Embryonic facial prominence (tissue), 1 donor: Measurements from ENCODE around the gene HRAS.

Experiments
- DNase-seq: peaks from one replicate; pipeline ENCODE4 v3.0.0-alpha.2; 2016; ENCODE audit errors: extremely low spot score

The HRAS gene

DNA sequence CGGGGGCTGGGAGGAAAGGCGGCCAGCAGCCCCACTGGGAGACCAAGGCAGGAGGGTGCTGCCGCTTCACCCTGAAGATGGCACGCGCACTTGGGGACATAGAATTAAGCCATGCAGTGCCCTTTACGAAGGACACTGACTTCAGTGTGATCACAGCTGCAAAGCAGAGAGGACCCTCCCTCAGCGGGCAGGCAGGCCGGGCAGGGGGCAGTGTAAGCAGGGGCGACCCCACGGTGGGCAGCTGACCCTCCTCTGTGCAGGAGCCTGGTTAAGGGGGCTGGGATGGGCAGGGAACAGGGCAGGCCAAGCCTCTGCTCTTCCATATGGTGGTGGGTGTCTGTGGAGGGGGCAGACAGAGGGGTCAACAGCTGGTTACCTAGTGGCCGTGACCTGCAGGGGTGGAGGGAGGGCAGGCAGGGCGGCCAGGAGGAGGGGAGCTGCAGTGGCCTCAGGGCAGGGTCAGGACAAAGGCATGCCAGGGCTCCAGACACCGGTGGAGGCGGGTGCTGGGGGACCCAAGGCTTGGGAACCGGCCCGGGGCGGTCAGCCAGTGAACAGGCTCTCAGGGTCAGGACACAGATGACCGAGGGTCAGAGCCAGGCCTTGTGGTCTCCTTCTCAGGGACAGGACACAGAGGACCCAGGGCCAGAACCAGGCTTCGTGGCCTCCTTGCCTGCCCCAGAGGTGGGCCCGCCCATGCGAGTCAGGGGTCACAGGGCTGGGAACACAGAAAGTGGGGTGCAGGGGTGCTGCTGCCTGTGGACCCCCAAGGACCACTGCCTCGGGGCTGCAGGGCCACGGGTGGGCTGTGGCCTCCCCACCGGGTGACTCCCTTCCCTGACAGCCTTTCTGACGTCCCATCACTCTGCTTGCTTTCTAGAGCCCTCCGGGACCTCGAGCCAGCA, 18.0 kb upstream of the HRAS start:
- no peak for DNase-seq

- DNase-seq: no peak
Observed at GRCh38 chr11:551596-551995, 16.2 kb upstream of the HRAS start.

- no peak for DNase-seq
Observed at GRCh38 chr11:551131-551530, 15.8 kb upstream of the HRAS start.

GRCh38 chr11:550746-551085, 15.3 kb upstream of the HRAS start:
- DNase-seq: no peak

DNA sequence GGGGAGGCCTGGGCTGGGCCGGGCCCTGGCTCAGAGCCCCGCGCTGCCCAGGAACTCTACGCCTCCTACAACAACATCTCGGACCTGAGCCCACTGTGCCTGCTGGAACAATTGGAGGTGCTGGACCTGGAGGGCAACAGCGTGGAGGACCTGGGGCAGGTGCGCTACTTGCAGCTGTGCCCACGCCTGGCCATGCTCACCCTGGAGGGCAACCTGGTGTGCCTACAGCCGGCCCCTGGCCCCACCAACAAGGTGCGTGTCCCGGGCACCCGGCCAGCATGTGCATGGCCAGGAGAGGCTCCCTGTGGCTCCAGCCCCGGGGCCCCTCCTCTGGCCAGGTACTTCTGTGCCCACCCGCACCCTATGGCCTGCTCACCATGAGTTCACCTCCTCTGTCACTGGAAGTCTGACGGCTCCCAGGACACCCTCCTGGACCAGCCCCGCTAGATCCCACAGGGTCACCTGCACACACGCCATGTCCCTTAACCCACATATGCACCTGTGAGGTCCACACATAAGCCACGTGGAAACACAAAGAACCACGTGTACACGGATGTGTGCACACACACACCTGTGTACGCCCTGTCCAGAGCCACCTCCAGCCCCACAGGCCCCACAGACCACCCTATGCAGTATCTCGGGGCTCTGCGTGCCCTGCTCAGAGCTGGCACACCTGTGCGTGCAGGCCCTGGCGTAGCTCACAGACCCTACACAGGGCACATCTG, 14.8 kb upstream of the HRAS start:
- DNase-seq: no peak

GRCh38 chr11:548700-549603, 13.6 kb upstream of the HRAS start:
- no peak for DNase-seq

GRCh38 chr11:545171-545570, 9.8 kb upstream of the HRAS start:
- DNase-seq: no peak

DNA sequence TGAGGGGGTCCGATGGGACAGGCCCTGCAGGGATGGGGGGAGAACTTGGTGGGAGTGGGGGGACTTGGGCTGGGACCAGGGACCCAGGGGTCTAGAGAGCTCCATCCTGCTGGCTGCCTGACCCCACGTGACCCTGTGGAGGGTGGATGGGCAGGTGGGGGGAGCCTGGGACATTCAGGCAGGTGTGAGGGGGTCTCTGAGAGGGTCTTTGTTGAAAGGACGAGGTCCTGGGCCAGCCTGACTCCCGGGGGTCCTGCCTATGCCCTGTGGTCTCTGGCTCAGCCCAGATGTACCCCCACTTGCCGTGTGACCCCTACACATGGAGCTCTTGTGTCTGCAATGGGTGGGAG, 9.4 kb upstream of the HRAS start:
- no peak for DNase-seq

DNA sequence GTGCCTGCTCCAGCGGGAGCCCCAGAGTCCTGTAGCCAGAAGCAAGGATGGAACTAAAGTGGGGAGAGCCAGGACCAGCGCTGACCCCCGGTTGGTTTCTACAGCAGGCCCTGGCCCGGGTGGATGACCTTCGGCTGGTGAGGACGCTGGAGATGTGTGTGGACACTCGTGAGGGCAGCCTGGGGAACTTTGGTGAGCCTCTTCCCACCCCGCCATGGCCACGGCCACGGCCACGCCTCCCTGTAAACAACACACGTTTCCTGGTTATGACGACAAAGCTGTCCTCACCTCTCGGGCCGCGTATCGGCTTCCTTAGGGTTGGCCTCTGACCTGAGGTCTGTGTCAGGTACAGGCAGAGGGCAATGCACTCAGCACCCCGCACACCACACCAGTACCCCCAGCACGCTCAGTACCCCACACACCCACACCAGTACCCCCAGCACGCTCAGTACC, 6.1 kb upstream of the HRAS start:
- no peak for DNase-seq

GRCh38 chr11:540583-541432, 5.4 kb upstream of the HRAS start:
- DNase-seq: no peak

GRCh38 chr11:539971-540481, 4.7 kb upstream of the HRAS start:
- DNase-seq: no peak

DNA sequence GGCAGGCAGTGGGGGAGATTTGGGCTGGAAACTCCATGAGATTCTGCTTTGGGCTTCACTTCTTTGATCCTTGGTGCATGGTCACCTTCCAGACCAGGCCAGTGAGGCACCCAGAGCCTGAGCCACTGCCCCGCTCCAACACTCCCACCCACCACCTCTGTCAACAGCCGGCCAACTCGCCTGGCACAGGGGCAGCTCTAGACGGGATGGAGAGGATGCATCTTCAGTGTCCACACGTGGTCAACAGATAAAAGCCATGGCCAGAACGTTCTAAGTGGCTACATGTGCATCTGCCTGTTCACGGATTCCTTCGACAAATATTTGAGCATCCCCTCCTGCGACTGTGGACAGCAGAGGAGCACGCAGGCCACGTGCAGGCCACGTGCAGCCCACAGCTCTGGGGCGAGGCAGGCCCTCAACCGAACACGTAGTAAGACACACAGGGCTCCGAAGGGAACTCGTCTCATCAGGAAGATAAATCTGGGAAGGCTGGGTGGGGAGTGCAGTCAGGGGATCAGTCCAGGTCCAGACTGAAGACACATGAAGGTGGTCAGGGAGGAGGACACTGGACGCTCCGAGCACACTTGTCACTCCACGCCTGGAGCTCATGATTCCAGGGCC, 3.2 kb upstream of the HRAS start:
- no peak for DNase-seq

DNA sequence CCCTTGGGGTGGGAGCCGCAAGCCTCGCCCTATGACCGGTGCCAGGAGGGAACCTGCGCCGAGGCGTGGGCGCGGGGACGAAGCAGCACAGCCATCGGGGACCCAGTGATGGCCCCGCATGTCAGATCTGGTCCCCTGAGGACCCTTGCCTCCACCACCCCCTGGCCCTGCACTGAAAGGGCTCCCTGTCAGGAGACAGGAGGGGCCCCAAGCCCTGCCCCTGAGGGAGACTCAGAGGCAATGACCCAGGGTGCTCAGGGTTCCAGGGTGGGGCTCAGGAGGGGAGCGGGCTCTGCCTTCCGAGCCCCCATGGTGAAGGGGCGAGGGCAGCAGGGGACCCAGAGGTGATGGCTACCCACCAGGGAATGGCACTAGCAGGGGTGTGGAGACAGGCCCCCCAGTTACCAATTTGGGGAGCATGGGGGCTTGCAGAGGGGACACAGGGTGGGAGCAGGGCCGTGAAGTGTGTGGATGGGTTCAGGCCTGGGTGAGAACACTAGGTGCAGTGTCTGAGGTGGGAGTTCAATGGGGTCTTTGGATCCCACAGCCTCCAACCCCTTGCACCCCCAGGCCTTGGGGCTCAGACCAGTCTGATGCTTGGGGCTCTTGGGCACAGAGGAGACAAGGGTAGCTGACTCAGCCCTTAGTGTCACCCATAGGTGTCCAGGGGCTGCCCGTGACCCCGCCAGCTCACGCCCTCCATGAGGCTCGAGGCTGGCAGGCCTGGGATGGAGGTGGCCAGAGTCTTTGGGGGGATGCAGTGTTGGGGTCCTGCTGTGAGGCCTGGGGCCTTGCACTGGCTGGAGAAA, 2.5 kb upstream of the HRAS start:
- no peak for DNase-seq

- DNase-seq: no peak
Observed at GRCh38 chr11:536841-537621, 1.7 kb upstream of the HRAS start, which contains the start of gene LRRC56. TSS of gene LRRC56 (plus strand) at chr11:537527. CDS start at chr11:540685, 3,158 bp downstream.

DNA sequence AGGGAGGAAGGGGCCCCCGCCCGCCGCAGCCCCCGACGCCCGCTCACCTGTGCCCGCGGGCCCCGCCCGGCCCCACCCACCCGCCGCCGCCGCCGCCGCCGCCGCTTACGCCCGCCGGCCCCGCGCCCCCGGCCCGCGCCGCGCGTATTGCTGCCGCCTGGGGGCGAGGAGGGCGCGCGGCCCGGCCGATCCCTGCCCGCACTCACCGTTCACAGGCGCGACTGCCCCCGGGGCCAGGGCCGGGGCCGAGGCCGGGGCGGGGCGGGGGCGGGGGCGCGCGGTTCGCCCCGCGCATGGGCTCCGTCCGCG, 212 bp downstream of the HRAS start:
- DNase-seq: no peak

- DNase-seq: no peak
Observed at GRCh38 chr11:534396-535209, 773 bp downstream of the HRAS start.

DNA sequence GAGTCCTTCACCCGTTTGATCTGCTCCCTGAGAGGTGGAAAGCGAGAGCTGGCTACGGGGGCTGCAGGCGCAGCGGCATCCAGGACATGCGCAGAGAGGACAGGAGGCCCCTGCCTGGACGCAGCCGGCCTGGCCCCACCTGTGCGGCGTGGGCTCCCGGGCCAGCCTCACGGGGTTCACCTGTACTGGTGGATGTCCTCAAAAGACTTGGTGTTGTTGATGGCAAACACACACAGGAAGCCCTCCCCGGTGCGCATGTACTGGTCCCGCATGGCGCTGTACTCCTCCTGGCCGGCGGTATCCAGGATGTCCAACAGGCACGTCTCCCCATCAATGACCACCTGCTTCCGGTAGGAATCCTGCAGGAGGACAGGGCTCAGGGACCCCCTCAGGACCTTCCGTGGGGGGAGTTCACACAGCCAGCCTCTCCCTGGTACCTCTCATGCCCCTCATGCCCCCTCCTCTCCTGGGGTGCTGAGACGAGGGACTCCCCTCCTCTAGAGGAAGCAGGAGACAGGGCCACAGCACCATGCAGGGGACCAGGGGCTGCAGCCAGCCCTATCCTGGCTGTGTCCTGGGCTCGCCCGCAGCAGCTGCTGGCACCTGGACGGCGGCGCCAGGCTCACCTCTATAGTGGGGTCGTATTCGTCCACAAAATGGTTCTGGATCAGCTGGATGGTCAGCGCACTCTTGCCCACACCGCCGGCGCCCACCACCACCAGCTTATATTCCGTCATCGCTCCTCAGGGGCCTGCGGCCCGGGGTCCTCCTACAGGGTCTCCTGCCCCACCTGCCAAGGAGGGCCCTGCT, 1.6 kb downstream of the HRAS start:
- no peak for DNase-seq
